ENCODE results near the gene RBM48. TPM values are rescaled to one million over a fixed set of nuclear protein-coding genes. Genes with fewer than 3 reads are reported as not detected.

Gene RBM48
- total and polyA plus RNA-seq, 2 of the 13 experiments (the other 11 are each of a cell fraction or from before 2014, with no cell fraction given), result 7.2 to 12.2 TPM

DNA sequence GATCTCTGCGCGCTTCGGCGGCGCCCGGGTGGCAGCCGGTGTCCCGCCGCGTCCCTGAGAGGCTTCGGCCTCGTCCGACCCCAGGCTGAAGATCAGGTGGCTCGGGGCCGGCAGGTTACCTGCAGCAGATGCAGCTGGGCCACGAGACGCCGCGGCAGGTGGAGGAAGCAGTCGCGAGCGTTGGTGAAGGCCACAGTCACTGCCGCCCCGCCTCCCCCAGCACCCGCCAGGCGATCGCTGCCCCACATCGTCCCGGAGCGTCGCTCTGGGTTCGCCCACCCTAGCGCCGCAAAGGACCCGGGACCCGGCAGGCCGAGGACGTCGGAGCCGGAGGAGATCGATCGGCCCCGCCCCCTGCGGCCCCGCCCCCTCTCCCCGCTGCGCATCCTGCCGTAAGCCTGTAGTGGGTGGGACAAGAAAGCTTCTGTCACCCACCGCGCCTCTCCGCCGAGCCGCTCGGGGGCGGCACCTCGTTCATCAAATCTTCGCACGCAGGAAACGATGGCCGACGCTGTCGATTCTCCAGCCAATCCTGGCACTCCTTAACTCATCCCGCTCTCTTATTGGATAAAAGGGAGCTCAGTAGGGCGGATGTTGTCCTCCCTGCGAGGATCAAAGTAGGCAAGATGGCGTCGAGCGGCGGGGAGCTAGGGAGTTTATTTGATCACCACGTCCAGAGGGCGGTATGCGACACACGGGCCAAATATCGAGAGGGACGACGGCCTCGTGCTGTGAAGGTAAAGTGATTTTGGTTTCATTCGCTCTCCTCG, at the start of gene RBM48, which contains the start of gene PEX1 (continued):
- TF ChIP-seq ZNF780A (CRISPR knock-in tag; IDR thresholded peaks at IDR 0.05) (peak; percentile 60; the same call in 1 of the 2 replicates), ZBTB7A (CRISPR knock-in tag; IDR thresholded peaks at IDR 0.05) (peak; percentile 48), ZNF235 (CRISPR knock-in tag; IDR thresholded peaks at IDR 0.05; ENCODE audit: borderline replicate concordance) (no peak), ZNF337 (CRISPR knock-in tag; IDR thresholded peaks at IDR 0.05; ENCODE audit: borderline replicate concordance, low read depth) (0 out of 2 replicates have a peak, but pooled peaks have one; percentile 47), SSRP1 (CRISPR knock-in tag; IDR thresholded peaks at IDR 0.05) (no peak), ZNF781 (CRISPR knock-in tag; IDR thresholded peaks at IDR 0.05; ENCODE audit: borderline replicate concordance, not compliant biosample characterization) (no peak), ARNTL (CRISPR knock-in tag; IDR thresholded peaks at IDR 0.05) (0 out of 2 replicates have a peak, but pooled peaks have one; percentile 60), JUN (CRISPR knock-in tag; IDR thresholded peaks at IDR 0.05) (peak; percentile 21; the same call in 1 of the 2 replicates), TARDBP (CRISPR knock-in tag; IDR thresholded peaks at IDR 0.05) (peak; percentile 73), SATB2 (CRISPR knock-in tag; IDR thresholded peaks at IDR 0.05) (0 out of 2 replicates have a peak, but pooled peaks have one; percentile 20), CREM (IDR thresholded peaks at IDR 0.05) (peak; percentile 85), CREM (CRISPR knock-in tag; IDR thresholded peaks at IDR 0.05) (no peak), NAIF1 (CRISPR knock-in tag; IDR thresholded peaks at IDR 0.05; ENCODE audit: borderline replicate concordance) (peak; percentile 80; the same call in 1 of the 2 replicates), ZFYVE20 (CRISPR knock-in tag; IDR thresholded peaks at IDR 0.05; ENCODE audit: borderline replicate concordance, low read depth) (no peak), ZNF564 (CRISPR knock-in tag; IDR thresholded peaks at IDR 0.05) (peak; percentile 86; the same call in 1 of the 2 replicates), SNAPC2 (CRISPR knock-in tag; IDR thresholded peaks at IDR 0.05) (no peak), SOX13 (IDR thresholded peaks at IDR 0.05) (no peak; the same call in 1 of the 2 replicates), SOX13 (CRISPR knock-in tag; conservative IDR thresholded peaks at IDR 0.05 in 1 of 2, IDR thresholded peaks at IDR 0.05 in 1 of 2) (no peak), SMYD3 (CRISPR knock-in tag; IDR thresholded peaks at IDR 0.05) (no peak), MZF1 (CRISPR knock-in tag; IDR thresholded peaks at IDR 0.05; ENCODE audit: borderline replicate concordance) (no peak), ELF3 (CRISPR knock-in tag; IDR thresholded peaks at IDR 0.05) (peak; percentile 47; the same call in 1 of the 2 replicates), ZBTB1 (CRISPR knock-in tag; IDR thresholded peaks at IDR 0.05; ENCODE audit: borderline replicate concordance) (no peak), RXRB (CRISPR knock-in tag; IDR thresholded peaks at IDR 0.05; ENCODE audit: borderline replicate concordance) (0 out of 2 replicates have a peak, but pooled peaks have one; percentile 13), CEBPG (CRISPR knock-in tag; IDR thresholded peaks at IDR 0.05) (no peak), HNRNPUL1 (IDR thresholded peaks at IDR 0.05; ENCODE audit: low read depth, low read length) (no peak), ZNF329 (CRISPR knock-in tag; IDR thresholded peaks at IDR 0.05; ENCODE audit: low read depth) (no peak), ZFP37 (CRISPR knock-in tag; IDR thresholded peaks at IDR 0.05; ENCODE audit: borderline replicate concordance) (no peak)
- TF ChIP-seq, protein P1, sequence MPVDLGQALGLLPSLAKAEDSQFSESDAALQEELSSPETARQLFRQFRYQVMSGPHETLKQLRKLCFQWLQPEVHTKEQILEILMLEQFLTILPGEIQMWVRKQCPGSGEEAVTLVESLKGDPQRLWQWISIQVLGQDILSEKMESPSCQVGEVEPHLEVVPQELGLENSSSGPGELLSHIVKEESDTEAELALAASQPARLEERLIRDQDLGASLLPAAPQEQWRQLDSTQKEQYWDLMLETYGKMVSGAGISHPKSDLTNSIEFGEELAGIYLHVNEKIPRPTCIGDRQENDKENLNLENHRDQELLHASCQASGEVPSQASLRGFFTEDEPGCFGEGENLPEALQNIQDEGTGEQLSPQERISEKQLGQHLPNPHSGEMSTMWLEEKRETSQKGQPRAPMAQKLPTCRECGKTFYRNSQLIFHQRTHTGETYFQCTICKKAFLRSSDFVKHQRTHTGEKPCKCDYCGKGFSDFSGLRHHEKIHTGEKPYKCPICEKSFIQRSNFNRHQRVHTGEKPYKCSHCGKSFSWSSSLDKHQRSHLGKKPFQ (CRISPR knock-in tag; IDR thresholded peaks at IDR 0.05; ENCODE audit: insufficient replicate concordance), result no peak
- TF ChIP-seq, protein P2, sequence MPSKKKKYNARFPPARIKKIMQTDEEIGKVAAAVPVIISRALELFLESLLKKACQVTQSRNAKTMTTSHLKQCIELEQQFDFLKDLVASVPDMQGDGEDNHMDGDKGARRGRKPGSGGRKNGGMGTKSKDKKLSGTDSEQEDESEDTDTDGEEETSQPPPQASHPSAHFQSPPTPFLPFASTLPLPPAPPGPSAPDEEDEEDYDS (CRISPR knock-in tag; IDR thresholded peaks at IDR 0.05), result peak; percentile 52; the same call in 1 of the 2 replicates
